ENCODE data around the gene CTNS.
A peak's percentile ranks its signal among the peaks of the same experiment; 100 is the strongest.

The CTNS gene

DNA sequence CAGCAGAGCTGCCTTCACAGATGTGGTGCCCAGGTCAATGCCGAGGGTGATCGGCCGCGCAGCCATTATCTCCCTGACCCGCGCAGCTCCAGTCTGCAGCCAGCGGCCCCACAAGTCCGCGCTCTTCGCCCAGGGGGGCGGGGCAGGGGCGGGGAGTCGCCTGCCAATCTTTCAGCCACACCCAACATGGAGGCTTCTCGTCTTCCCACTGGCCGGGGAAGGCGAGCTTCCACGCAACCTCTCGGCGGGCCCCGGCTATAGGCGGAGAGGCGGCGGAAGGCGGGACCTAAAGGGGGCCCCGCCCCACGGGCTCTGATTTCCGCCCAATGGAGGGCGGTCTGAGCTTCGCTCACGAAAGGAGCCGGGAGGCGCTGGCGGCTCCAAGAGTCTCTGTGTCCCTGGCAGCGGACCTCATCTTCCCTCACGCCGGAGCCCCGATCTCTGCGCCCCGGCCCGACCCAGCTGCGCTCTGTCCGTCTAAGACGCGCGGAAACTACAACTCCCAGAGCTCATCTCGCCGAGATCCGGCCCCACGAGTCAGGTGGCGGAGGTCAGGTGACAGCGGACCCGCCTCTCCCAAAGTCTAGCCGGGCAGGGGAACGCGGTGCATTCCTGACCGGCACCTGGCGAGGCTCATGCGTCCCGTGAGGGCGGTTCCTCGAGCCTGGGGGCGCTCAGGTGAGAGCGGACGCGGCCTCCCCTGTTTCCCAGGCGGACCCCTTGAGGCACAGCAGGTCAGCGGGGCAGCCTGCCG, at the start of gene CTNS, which contains the start of gene SHPK:
Gene CTNS, plus strand, starts transcription at position 607 of the 754 bp plus-strand sequence. CDS start 3,447 bp downstream, outside the sequence.
Gene SHPK, minus strand, starts transcription at position 97 of the 754 bp plus-strand sequence. Its CDS starts 31 bp downstream, at position 66.
- ATAC-seq (peak; percentile 97), DNase-seq (ENCODE audit: low spot score in 2 of 2) (peak; percentile 87 to 97)
- peak within 1 kb of the TSS; percentile 91 for H3K4me3 Mint-ChIP-seq
- no peaks in the 10 kb centered on the region for H3K9me3 Mint-ChIP-seq
- H3K36me3 Mint-ChIP-seq, result peaks cover 39% of the 10 kb centered on the region
- peak within 1 kb of the TSS; percentile 97 for H3K27ac Mint-ChIP-seq
- H3K4me1 Mint-ChIP-seq, result peaks cover 48% of the 10 kb centered on the region

DNA sequence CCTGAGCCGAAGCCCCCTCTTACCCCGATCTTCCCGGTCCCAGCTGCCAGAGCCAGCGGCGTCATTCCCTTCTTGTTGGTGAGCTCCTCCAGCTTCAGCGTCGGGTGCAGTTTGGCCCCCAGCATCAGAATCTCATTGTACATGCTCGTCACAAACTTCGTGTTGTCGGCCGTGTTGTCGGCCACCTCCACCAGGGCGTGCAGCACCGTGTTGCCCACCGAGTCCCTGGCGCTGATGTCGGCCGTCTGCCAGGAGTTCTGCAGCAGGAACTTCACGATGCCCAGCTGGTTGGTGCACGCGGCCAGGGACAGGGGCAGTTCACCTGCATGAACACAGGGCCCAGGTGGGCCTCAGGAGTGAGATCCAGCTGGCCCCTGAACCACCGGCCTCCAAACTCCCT, 46.8 kb upstream of the CTNS start:
- Mint-ChIP-seq H3K4me3 (no peak overlapping the region), H3K27ac (no peak overlapping the region), H3K36me3 (peaks cover 18% of the 10 kb centered on the region)

DNA sequence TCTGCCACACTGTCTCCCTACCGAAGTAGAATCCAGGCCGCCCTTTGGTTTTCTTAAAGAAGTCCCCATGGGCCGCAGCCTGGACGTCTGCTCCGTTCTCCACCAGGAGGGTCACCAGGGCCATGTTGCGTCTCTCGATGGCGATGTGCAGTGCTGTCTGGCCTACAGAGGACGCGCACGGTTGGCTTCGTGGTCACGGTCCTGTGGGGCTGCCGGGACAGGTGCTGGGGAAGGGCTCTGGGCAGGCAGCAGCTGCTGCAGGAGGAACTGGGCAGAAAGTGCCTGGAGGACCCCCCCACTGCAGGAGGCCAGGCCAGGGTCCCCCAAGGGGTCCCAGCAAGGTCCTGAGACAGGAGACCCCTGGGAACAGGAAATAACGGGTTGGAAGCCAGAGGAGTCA, 46.3 kb upstream of the CTNS start:
- no peak overlapping the region for H3K27ac Mint-ChIP-seq
- no peaks in the 10 kb centered on the region for H3K4me1 Mint-ChIP-seq
- H3K9me3 Mint-ChIP-seq, result no peaks in the 10 kb centered on the region
- H3K36me3 Mint-ChIP-seq, result peaks cover 18% of the 10 kb centered on the region
- no peak for ATAC-seq
- H3K4me3 Mint-ChIP-seq, result no peak overlapping the region
- DNase-seq (ENCODE audit: low spot score in 2 of 2), result no peak

More for the DNA sequence above, 46.8 kb upstream of the CTNS start:
- DNase-seq (ENCODE audit: low spot score in 2 of 2) (no peak), ATAC-seq (no peak)
- H3K4me1 Mint-ChIP-seq, result no peaks in the 10 kb centered on the region
- no peaks in the 10 kb centered on the region for H3K9me3 Mint-ChIP-seq

DNA sequence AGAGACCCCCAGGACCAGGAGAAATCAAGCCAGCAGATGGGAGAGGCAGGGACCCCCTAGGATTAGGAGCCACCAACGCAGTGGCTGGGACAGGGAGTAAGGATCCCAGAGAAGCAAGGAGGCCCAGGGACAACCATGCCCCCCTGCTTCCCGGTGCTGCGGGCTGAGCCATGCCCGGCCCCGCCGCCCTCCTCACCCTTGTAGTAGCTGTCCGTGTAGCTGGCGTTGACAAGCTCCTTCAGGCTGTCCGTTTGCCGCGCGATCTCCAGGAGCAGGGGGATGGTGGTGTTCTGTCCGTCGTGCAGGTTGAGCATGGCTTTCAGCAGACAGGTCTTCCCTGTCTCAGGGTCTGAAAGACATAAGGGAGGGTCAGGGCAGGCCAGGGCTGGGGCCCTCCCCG, 45.8 kb upstream of the CTNS start:
- Mint-ChIP-seq H3K4me3 (no peak overlapping the region), H3K36me3 (peaks cover 18% of the 10 kb centered on the region), H3K27ac (no peak overlapping the region), H3K9me3 (no peaks in the 10 kb centered on the region), H3K4me1 (no peaks in the 10 kb centered on the region)
- no peak for DNase-seq (ENCODE audit: low spot score in 2 of 2)
- ATAC-seq, result no peak

DNA sequence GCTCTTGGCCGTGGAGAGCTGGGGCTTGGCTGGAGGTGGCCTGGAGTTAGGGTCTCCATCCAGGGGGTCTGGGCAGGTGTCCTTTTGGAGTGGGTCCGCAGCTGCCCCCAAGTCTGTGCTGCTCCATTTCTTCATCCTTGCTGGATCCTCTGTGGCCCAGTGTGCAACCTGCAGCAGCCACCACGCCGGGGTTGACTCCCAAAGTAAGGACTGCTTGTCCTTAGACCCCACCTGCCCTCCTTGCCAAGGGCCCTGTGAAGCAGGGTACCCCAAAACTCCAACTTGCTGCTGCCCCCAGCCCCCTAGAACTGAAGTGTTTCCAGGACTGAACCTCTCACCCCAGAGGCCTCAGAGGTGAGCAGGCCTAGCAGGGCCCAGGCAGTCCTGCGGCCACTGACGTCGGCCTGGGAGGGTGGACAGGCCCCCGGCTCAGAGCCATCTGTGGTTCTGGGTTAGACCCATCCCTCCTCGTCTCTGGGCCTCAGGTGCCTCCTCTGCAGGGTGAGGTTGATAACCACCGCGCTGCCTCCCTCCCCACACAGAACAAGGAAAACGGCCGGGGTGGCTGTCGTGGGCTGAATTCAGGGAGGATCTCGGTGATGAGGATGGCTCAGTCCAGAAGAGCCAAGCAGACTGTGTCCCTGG, 44.2 kb upstream of the CTNS start:
- DNase-seq (ENCODE audit: low spot score in 2 of 2) (no peak), ATAC-seq (no peak)
- Mint-ChIP-seq H3K9me3 (no peaks in the 10 kb centered on the region), H3K4me3 (no peak overlapping the region), H3K36me3 (peaks cover 13% of the 10 kb centered on the region), H3K27ac (no peak overlapping the region), H3K4me1 (no peaks in the 10 kb centered on the region)

DNA sequence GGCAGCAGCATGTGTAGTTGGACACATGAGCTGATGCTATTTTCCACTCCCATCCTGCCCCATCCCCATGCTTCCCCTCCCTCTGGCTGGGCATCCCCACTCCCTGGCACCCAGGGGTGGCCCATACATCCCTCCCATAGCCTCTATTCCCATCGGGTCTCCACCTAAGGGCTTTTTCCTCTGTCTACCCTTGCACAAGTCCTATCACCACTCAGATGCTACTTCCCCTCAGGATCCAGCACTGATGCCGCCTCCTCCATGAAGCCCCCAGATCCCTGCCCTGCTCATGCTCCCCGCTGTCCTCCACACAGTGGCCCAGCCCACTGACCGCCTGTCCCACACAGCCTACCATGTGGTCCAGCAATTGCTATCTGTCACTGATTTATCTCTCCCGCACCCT, 43.2 kb upstream of the CTNS start:
- H3K36me3 Mint-ChIP-seq, result peaks cover 7% of the 10 kb centered on the region
- H3K9me3 Mint-ChIP-seq, result no peaks in the 10 kb centered on the region
- no peaks in the 10 kb centered on the region for H3K4me1 Mint-ChIP-seq
- DNase-seq (ENCODE audit: low spot score in 2 of 2) (no peak), ATAC-seq (no peak)
- H3K27ac Mint-ChIP-seq, result no peak overlapping the region
- H3K4me3 Mint-ChIP-seq, result no peak overlapping the region

DNA sequence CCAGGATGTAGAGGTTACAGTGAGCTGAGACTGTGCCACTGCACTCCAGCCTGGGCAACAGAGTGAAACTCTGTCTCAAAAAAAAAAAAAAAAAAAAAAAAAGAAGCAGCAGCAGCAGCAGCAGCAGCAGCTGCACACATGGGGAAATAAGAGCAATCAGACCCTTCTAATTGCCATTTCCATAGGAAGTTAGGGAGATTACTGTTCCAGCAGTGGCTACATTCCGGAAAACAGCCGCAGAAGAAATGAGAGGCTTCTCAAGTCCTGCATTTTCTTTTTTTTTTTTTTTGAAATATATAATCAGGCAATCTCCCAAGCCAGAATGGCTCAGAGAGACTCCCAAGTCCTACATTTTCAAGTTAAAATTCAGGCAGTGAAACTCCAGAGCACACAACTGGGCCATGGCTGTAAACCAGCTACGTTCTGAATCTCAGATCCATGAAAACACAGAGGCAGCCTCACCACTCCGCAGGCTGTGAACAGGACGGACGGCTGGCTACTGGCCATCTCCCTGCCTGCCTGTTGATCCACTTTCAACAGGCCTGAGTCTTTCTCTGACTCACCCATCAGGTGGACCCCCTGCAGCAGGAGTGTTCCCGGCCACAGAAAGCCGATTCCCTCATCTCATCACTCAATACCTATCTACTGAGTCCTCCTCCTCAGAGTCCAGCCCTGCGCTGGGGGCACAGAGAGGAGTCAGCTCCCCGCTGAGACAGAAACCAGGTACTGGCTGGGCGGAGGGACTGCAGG, 42.3 kb upstream of the CTNS start:
- ATAC-seq (no peak), DNase-seq (ENCODE audit: low spot score in 2 of 2) (no peak)
- Mint-ChIP-seq H3K36me3 (peaks cover 7% of the 10 kb centered on the region), H3K4me3 (no peak overlapping the region), H3K4me1 (no peaks in the 10 kb centered on the region), H3K9me3 (no peaks in the 10 kb centered on the region), H3K27ac (peak overlapping the region; percentile 54)

DNA sequence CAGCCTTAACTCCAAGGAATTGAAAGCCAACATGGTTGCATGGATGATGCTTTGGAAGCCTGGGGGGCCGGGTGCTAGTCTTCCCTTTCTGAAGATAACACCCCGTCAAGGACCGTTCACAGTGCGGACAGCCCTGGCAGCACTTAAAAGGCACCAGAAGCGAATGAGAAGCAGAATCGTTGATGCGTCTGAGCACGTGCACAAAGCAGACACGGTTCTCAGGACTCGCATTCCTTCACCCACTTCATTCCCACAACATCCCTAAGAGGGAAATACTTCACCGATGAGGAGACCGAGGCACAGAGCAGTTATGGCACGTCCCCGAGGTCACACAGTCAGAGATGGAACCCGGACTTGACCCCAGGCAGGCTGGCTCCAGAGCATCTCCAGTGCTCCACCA, 41.6 kb upstream of the CTNS start:
- peaks cover under 1% of the 10 kb centered on the region for H3K36me3 Mint-ChIP-seq
- H3K4me1 Mint-ChIP-seq, result no peaks in the 10 kb centered on the region
- ATAC-seq, result no peak
- no peak overlapping the region for H3K4me3 Mint-ChIP-seq
- no peaks in the 10 kb centered on the region for H3K9me3 Mint-ChIP-seq
- DNase-seq (ENCODE audit: low spot score in 2 of 2), result no peak
- H3K27ac Mint-ChIP-seq, result peak overlapping the region; percentile 54

DNA sequence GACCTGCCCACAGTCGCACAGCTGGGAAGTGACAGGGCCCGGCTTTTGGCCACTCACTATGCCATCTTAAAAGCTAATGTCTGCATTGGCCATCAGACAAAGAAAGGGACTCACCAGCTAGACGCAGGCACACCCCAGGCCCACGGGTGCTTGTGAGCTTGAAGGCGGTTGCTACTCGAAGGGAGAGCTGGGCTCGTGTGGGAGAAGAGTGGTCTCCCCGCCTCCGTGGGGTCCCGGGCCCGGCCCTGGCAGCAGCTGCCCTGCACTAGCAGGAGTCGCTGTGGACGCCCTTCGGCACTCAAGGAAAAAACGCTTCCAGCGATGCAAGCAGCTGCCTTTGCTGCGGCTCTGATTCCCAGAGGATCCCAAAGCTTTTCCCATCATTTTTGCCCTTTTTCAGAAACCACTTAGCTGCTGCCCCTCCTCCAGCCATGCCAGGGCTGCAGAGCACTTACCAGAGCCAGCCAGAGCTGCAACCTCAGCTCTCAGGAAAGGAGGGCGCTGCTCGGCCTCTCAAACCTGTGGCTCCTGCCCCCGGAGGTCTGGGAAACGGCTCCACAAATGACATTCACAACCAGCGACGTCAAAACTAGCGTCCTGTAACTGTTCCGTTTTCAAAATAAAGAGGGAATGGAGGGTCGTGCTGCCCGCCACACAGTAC, 39.6 kb upstream of the CTNS start:
- H3K27ac Mint-ChIP-seq, result no peak overlapping the region
- no peak overlapping the region for H3K4me3 Mint-ChIP-seq
- no peak for DNase-seq (ENCODE audit: low spot score in 2 of 2)
- H3K9me3 Mint-ChIP-seq, result no peaks in the 10 kb centered on the region
- no peaks in the 10 kb centered on the region for H3K4me1 Mint-ChIP-seq
- no peak for ATAC-seq
- peaks cover 4% of the 10 kb centered on the region for H3K36me3 Mint-ChIP-seq

DNA sequence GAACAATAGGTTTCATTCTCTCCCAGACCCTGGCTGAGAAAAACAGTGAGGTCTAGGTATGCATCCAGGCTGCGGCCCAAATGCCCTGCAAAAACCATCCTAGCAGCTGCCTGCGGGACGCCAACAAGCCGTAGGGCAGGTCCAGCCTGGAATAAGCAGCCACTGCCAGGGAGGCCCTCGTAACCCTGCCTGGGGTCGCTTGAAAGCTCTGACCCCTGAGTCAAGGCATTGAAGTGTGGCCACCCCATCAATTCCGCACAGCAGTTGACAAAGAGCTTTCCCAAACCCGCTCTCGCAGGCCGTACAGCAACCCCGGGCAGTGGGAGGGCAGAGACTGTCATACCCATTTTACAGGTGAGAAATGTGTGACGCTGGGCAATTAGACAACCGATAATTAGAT, 38.5 kb upstream of the CTNS start:
- no peaks in the 10 kb centered on the region for H3K9me3 Mint-ChIP-seq
- H3K4me1 Mint-ChIP-seq, result no peaks in the 10 kb centered on the region
- ATAC-seq (no peak), DNase-seq (ENCODE audit: low spot score in 2 of 2) (no peak)
- H3K4me3 Mint-ChIP-seq, result no peak overlapping the region
- peaks cover 4% of the 10 kb centered on the region for H3K36me3 Mint-ChIP-seq
- H3K27ac Mint-ChIP-seq, result no peak overlapping the region

DNA sequence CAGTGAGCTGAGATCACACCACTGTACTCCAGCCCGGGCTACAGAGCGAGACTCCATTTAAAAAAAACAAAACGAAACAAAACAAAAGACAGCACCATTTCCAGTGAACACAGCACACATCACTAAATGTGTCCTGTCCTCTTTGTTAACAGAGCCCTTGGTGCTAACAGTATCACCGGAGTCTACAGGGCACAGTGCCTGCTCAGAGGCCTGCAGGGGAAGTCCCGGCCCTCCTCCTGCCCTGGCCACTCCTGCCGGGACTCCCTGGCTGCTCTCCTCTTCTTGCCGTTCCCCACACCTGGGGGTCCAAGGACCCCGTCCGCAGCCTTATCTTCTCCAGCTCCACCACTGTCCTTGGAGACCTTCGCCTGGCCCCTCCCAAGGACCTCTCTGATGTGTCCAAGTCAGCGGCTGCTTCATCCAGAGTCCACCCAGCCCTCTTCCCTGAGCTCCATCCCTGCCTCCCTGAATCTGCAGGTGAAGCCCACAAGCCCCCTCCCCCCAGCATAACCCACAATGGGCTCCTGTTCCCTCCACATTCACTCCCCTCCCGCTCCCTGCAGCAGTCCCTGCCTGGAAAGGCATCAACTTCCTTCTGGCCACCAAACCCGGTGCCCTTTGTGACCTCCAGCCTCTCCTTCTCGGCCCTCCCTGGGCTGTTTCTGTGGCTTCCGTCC, 35.9 kb upstream of the CTNS start:
- Mint-ChIP-seq H3K9me3 (no peaks in the 10 kb centered on the region), H3K4me3 (no peak overlapping the region), H3K4me1 (no peaks in the 10 kb centered on the region), H3K36me3 (peaks cover 4% of the 10 kb centered on the region), H3K27ac (no peak overlapping the region)
- no peak for ATAC-seq
- no peak for DNase-seq (ENCODE audit: low spot score in 2 of 2)

DNA sequence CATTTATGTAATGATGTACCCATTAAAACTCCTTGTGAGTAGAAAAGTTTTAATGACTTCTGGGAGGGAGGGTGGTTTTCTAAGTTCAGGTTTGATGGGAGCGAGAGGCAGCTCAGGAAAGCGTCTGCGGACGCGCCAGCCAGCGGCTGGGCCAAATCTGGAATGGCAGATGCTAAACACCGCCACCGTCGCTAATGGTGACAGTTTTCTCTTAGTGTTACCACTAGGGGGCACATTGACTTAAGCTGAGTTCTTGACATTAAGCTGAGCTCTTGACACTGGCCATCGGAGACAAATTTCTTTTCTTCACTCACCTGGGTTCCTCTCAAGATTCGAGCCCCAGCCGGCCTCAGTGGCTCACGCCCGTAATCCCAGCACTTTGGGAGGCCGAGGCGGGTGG, 34.1 kb upstream of the CTNS start:
- Mint-ChIP-seq H3K9me3 (no peaks in the 10 kb centered on the region), H3K36me3 (peaks cover 7% of the 10 kb centered on the region), H3K4me3 (no peak overlapping the region), H3K4me1 (no peaks in the 10 kb centered on the region), H3K27ac (no peak overlapping the region)
- DNase-seq (ENCODE audit: low spot score in 2 of 2), result no peak
- ATAC-seq, result no peak

DNA sequence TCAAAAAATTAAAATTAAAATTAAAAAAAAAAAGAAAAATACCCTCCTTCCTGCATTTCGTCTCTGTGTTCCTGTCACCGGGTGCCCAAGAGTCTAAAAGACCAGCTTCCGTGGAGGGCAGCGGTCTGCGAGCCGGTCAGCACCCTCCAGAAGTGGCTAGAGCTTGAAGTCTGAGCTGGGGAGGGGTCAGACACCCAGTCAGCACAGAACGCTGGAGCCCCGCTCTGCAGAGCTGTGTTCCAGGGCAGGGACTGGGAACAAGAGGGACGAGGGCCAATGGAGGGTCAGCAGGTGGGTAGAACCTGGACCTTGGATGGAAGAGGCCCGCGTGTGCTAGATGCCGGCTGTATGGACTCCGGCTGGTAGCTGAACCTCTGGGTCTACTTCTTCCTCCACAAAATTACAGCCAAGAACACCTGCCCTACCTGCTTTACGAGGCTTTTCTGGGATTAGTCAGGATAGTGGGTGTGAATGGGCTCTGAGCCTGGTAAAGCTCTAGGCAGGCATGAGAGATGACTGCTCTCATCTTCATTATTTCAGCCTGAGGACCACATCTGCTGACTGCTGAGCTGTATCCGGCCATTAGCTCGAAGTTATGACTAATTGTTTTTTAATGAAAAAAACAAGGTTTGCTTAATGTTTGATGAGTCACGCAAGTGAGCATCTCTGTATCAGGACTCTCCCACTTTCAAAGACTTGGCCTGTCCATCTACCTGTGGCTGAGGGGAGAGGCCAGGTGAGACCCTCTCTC, 33.3 kb upstream of the CTNS start:
- H3K4me3 Mint-ChIP-seq, result no peak overlapping the region
- no peak overlapping the region for H3K27ac Mint-ChIP-seq
- peaks cover 15% of the 10 kb centered on the region for H3K36me3 Mint-ChIP-seq
- ATAC-seq (no peak), DNase-seq (ENCODE audit: low spot score in 2 of 2) (no peak)
- no peaks in the 10 kb centered on the region for H3K4me1 Mint-ChIP-seq
- H3K9me3 Mint-ChIP-seq, result no peaks in the 10 kb centered on the region

DNA sequence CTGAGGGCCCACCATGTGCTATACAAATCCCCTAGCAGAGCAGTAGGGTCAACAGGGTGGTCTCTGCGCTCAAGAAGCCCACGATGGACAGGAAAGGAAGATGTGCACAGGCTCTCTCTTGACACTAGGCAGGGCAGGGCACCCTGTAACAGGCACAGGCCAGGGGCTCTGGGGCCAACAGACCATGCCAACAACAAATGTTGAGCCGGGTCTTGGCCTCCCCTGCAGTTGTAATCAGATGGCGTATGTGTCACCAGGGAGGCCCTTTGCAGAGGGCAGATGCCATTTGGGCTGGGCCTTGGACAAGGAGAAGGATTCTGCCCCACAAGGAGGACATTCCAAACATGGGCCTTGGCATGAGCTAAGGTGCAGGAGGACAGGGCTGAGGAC, 32.7 kb upstream of the CTNS start:
- peaks cover 20% of the 10 kb centered on the region for H3K36me3 Mint-ChIP-seq
- H3K4me1 Mint-ChIP-seq, result no peaks in the 10 kb centered on the region
- no peak for ATAC-seq
- no peak overlapping the region for H3K4me3 Mint-ChIP-seq
- DNase-seq (ENCODE audit: low spot score in 2 of 2), result no peak
- no peaks in the 10 kb centered on the region for H3K9me3 Mint-ChIP-seq
- no peak overlapping the region for H3K27ac Mint-ChIP-seq

All from stimulated activated effector memory CD8-positive, alpha-beta T cell treated with anti-CD3 and anti-CD28 coated beads, Interleukin-12 subunit alpha, Interleukin-12 subunit beta, amount 100 ng/mL, for 72 hours (primary cell).